HCT116 (cell line): ENCODE measurements around the gene STING1. TPM values are rescaled to one million over a fixed set of nuclear protein-coding genes. Genes with fewer than 3 reads are reported as not detected.

Source experiments
- ATAC-seq: fragments of 200-7000 bp; cut with Tn5 transposase; 2 replicates; pipeline ENCODE4 v1.9.1; 2020; ENCODE audit warnings: mild to moderate bottlenecking, moderate library complexity
- BruUV-seq: library from RNA; stranded (reverse); fragments of 400-500 nt; replicated peaks from 2 replicates; lab custom pipeline; 2021; lab: Mats Ljungman, UMichigan
- CTCF ChIA-PET: fragments of 300-600 bp; sonication (Branson Sonifier 250); formaldehyde crosslinking; loops from one replicate; lab custom pipeline; 2021; ENCODE audit warnings: antibody characterized with exemption; lab: Charles Lee
- POLR2A ChIA-PET: fragments of 300-600, 350-600 bp; sonication (Branson Sonifier 250); formaldehyde crosslinking; loops from one replicate; lab custom pipeline; 2021; ENCODE audit warnings: antibody characterized with exemption; lab: Charles Lee
- RAD21 ChIA-PET, 2 experiments: fragments of 300-600 bp; sonication (Branson Sonifier 250); formaldehyde crosslinking; loops; one replicate each; lab custom pipeline; 2023; ENCODE audit warnings: low total read pairs in 2 of 2; ENCODE audit not compliant: uncharacterized antibody in 2 of 2, unreplicated experiment in 2 of 2, low non-redundant PET in 1 of 2; lab: Charles Lee
- DNase-seq: peaks from one replicate; pipeline ENCODE4 v3.0.0-alpha.2; 2010; ENCODE audit warnings: low read depth, low spot score
- H2AFZ ChIP-seq: fragments of 200-600 bp; shearing (Covaris generic), sonication (generic); 2 replicates; pipeline ENCODE4 v1.6.1; 2017; ENCODE audit warnings: low read depth, mixed run types, mixed read lengths, antibody characterized with exemption, low read length; ENCODE audit not compliant: poor library complexity, severe bottlenecking
- H3K27ac ChIP-seq: 2 replicates; pipeline ENCODE4 v1.5.1; 2012; ENCODE audit warnings: low read depth, low read length
- H3K27me3 ChIP-seq: fragments of 200-600 bp; sonication (generic); 2 replicates; pipeline ENCODE4 v1.6.1; 2016; ENCODE audit warnings: mixed run types, low read length, mixed read lengths; ENCODE audit not compliant: insufficient read depth
- H3K36me3 ChIP-seq, 2 experiments: fragments of 200-500 bp in 1 of 2; fragments of 200-600 bp in 1 of 2; sonication (Bioruptor generic) in 1 of 2; sonication (generic) in 1 of 2; 2 replicates each; pipeline versions ENCODE4 v1.5.1 to v1.6.1; 2014 to 2016; ENCODE audit warnings: low read length in 2 of 2, inconsistent platforms in 1 of 2, mixed read lengths in 1 of 2, mixed run types in 1 of 2; ENCODE audit not compliant: insufficient read depth in 2 of 2, control insufficient read depth in 1 of 2
- H3K4me1 ChIP-seq, 2 experiments: fragments of 200-600 bp in 1 of 2; sonication (generic) in 1 of 2; 2 replicates each; pipeline versions ENCODE4 v1.5.1 to v1.6.1; 2012 to 2017; ENCODE audit warnings: low read length in 2 of 2, inconsistent platforms in 1 of 2, mild to moderate bottlenecking in 1 of 2, mixed read lengths in 1 of 2, mixed run types in 1 of 2, moderate library complexity in 1 of 2; ENCODE audit not compliant: insufficient read depth in 2 of 2, control insufficient read depth in 1 of 2
- H3K4me2 ChIP-seq: fragments of 200-600 bp; sonication (generic); 2 replicates; pipeline ENCODE4 v1.6.1; 2017; ENCODE audit warnings: mixed run types, low read length, mixed read lengths
- H3K4me3 ChIP-seq, 2 experiments: fragments of 200-600 bp in 1 of 2; sonication (generic) in 1 of 2; replicated peaks in 1 of 2; 2 replicates each; pipeline ENCODE4 v1.5.1; 2011 to 2016; ENCODE audit warnings: low read length in 2 of 2, control low read depth in 1 of 2, low read depth in 1 of 2, mild to moderate bottlenecking in 1 of 2, mixed read lengths in 1 of 2, mixed run types in 1 of 2
- H3K79me2 ChIP-seq: fragments of 200-600 bp; sonication (generic); 2 replicates; pipeline ENCODE4 v1.6.1; 2017; ENCODE audit warnings: mild to moderate bottlenecking, mixed run types, low read length, moderate library complexity, mixed read lengths; ENCODE audit not compliant: insufficient read depth
- H3K9ac ChIP-seq: fragments of 200-600 bp; sonication (generic); 2 replicates; pipeline ENCODE4 v1.6.1; 2016; ENCODE audit warnings: low read length, mixed read lengths
- H3K9me2 ChIP-seq: fragments of 200-600 bp; sonication (generic), shearing (Covaris generic); 2 replicates; pipeline ENCODE4 v1.6.1; 2017; ENCODE audit warnings: mixed run types, mild to moderate bottlenecking, moderate library complexity; ENCODE audit not compliant: insufficient read depth
- H3K9me3 ChIP-seq, 2 experiments: fragments of 200-500 bp in 1 of 2; fragments of 200-600 bp in 1 of 2; sonication (Bioruptor generic) in 1 of 2; sonication (generic) in 1 of 2; 2 replicates each; pipeline ENCODE4 v1.6.1; 2014 to 2017; ENCODE audit warnings: low read length in 2 of 2, mixed read lengths in 2 of 2, inconsistent platforms in 1 of 2, low read depth in 1 of 2, mild to moderate bottlenecking in 1 of 2, mixed run types in 1 of 2, moderate library complexity in 1 of 2; ENCODE audit not compliant: control insufficient read depth in 1 of 2, insufficient read depth in 1 of 2
- H4K20me1 ChIP-seq: fragments of 200-600 bp; sonication (generic), shearing (Covaris generic); 2 replicates; pipeline ENCODE4 v1.6.1; 2017; ENCODE audit warnings: mixed run types, mild to moderate bottlenecking, moderate library complexity; ENCODE audit not compliant: insufficient read depth
- CBX3 ChIP-seq: IDR thresholded peaks from 2 replicates; pipeline ENCODE4 v1.6.1; 2012; ENCODE audit warnings: low read depth
- CEBPB ChIP-seq: IDR thresholded peaks from 2 replicates; pipeline ENCODE4 v1.6.1; 2012; ENCODE audit warnings: low read depth
- ELF1 ChIP-seq: IDR thresholded peaks from 2 replicates; pipeline ENCODE4 v1.6.1; 2012; ENCODE audit warnings: low read depth, borderline replicate concordance
- POLR2AphosphoS5 ChIP-seq: IDR thresholded peaks from 2 replicates; pipeline ENCODE4 v1.6.1; 2011; ENCODE audit warnings: mild to moderate bottlenecking, low read depth, low read length, moderate library complexity
- SRF ChIP-seq: IDR thresholded peaks from 2 replicates; pipeline ENCODE4 v1.6.1; 2012; ENCODE audit warnings: low read depth
- TCF7L2 ChIP-seq: IDR thresholded peaks from 2 replicates; pipeline ENCODE4 v1.7.0; 2011; ENCODE audit warnings: borderline replicate concordance, inconsistent platforms; ENCODE audit not compliant: insufficient read depth, insufficient read length; ENCODE audit errors: extremely low read depth
- intact Hi-C: fragments of 100-400 bp; cut with micrococcal nuclease; formaldehyde crosslinking; loops from 2 replicates; pipeline ENCODE4 v1.10.0; 2022
- total RNA-seq: library from RNA; stranded (reverse); gene quantifications from one replicate; pipeline ENCODE4 v1.2.1, GENCODE V29; 2021; ENCODE audit not compliant: unreplicated experiment
- TF ChIP-seq, protein P1 (sequence below): IDR thresholded peaks from 2 replicates; pipeline ENCODE4 v1.6.1; 2012; ENCODE audit warnings: low read depth
- TF ChIP-seq, protein P2 (sequence below): IDR thresholded peaks from 2 replicates; pipeline ENCODE4 v1.6.1; 2011; ENCODE audit warnings: mild to moderate bottlenecking, low read length, moderate library complexity; ENCODE audit not compliant: insufficient replicate concordance; ENCODE audit errors: extremely low read depth
- TF ChIP-seq, protein P3 (sequence below): IDR thresholded peaks from 2 replicates; pipeline ENCODE4 v1.6.1; 2012

Gene STING1
- total RNA-seq, 1 experiment from 2014 or later, result 17.7 TPM

DNA sequence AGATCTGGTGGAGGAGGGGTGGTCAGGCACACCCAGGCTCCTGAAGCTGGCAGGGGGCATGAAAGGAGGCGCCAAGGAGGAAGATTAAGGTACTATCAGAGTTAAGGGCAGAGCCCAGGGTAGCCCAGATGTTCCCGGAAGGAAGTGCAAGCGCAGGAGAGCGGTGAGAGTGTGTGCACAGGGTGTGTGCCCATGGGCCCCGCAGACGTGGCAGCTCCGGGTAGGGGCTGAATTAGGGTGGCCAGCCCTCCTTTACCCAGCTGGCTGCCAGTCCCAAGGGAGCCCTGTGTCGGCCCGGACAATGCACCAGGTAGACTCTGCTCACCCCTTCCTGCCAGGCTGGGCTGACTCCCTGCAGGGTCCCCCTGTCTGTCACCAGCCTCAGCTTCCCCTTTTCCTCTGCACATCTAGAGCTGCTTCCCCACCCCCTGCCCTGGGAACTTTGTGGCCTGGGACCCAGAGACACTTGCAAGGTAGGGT, 11.7 kb downstream of the STING1 start, which contains the start of gene SMIM33:
TSS of gene SMIM33 (plus strand) at position 184 of the 480 bp plus-strand sequence. CDS start at position 302, 118 bp downstream.
- H3K36me3 ChIP-seq, result no peaks in the 10 kb centered on the region
- ATAC-seq (no peak), DNase-seq (no peak)
- no peak within 1 kb of the TSS for H3K27ac ChIP-seq
- BruUV-seq, result no TSS peak
- no peak within 1 kb of the TSS for H3K4me2 ChIP-seq
- ChIA-PET POLR2A (interaction anchor here (0.7 kb wide), 1 partner anchor 46 kb away, joined by 3 read pairs; no protein-coding TSS in a partner anchor), RAD21 (no interaction called here), CTCF (no interaction called here)
- H3K9ac ChIP-seq, result no peak within 1 kb of the TSS
- H3K4me1 ChIP-seq, result peaks cover 9% of the 10 kb centered on the region in 2 experiments; a peak in 2 of 4 replicates
- no peaks in the 10 kb centered on the region for H4K20me1 ChIP-seq
- H3K9me2 ChIP-seq, result no peaks in the 10 kb centered on the region
- no peak within 1 kb of the TSS for H3K4me3 ChIP-seq
- intact Hi-C loops, result no loop called here
- TF ChIP-seq, protein P1, sequence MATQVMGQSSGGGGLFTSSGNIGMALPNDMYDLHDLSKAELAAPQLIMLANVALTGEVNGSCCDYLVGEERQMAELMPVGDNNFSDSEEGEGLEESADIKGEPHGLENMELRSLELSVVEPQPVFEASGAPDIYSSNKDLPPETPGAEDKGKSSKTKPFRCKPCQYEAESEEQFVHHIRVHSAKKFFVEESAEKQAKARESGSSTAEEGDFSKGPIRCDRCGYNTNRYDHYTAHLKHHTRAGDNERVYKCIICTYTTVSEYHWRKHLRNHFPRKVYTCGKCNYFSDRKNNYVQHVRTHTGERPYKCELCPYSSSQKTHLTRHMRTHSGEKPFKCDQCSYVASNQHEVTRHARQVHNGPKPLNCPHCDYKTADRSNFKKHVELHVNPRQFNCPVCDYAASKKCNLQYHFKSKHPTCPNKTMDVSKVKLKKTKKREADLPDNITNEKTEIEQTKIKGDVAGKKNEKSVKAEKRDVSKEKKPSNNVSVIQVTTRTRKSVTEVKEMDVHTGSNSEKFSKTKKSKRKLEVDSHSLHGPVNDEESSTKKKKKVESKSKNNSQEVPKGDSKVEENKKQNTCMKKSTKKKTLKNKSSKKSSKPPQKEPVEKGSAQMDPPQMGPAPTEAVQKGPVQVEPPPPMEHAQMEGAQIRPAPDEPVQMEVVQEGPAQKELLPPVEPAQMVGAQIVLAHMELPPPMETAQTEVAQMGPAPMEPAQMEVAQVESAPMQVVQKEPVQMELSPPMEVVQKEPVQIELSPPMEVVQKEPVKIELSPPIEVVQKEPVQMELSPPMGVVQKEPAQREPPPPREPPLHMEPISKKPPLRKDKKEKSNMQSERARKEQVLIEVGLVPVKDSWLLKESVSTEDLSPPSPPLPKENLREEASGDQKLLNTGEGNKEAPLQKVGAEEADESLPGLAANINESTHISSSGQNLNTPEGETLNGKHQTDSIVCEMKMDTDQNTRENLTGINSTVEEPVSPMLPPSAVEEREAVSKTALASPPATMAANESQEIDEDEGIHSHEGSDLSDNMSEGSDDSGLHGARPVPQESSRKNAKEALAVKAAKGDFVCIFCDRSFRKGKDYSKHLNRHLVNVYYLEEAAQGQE, result no peak
- TF ChIP-seq, protein P2, sequence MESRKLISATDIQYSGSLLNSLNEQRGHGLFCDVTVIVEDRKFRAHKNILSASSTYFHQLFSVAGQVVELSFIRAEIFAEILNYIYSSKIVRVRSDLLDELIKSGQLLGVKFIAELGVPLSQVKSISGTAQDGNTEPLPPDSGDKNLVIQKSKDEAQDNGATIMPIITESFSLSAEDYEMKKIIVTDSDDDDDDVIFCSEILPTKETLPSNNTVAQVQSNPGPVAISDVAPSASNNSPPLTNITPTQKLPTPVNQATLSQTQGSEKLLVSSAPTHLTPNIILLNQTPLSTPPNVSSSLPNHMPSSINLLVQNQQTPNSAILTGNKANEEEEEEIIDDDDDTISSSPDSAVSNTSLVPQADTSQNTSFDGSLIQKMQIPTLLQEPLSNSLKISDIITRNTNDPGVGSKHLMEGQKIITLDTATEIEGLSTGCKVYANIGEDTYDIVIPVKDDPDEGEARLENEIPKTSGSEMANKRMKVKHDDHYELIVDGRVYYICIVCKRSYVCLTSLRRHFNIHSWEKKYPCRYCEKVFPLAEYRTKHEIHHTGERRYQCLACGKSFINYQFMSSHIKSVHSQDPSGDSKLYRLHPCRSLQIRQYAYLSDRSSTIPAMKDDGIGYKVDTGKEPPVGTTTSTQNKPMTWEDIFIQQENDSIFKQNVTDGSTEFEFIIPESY, result no peak
- TF ChIP-seq TCF7L2 (no peak), CEBPB (no peak), ELF1 (no peak), SRF (no peak), POLR2AphosphoS5 (no peak), CBX3 (no peak)
- TF ChIP-seq, protein P3, sequence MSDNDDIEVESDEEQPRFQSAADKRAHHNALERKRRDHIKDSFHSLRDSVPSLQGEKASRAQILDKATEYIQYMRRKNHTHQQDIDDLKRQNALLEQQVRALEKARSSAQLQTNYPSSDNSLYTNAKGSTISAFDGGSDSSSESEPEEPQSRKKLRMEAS, result no peak
- H2AFZ ChIP-seq, result no peak within 1 kb of the TSS
- H3K27me3 ChIP-seq, result no peaks in the 10 kb centered on the region
- no peaks in the 10 kb centered on the region for H3K79me2 ChIP-seq
- H3K9me3 ChIP-seq, result no peaks in the 10 kb centered on the region
